HS-5 (cell line): ENCODE results near the gene C11orf42.

Experiments used
- DNase-seq: peaks from one replicate; pipeline ENCODE4 v3.0.0-alpha.2; 2012; ENCODE audit warnings: low read depth

C11orf42 gene

GRCh38 chr11:6258141-6258540 is 52.8 kb downstream of the C11orf42 start:
- DNase-seq, result no peak

DNA sequence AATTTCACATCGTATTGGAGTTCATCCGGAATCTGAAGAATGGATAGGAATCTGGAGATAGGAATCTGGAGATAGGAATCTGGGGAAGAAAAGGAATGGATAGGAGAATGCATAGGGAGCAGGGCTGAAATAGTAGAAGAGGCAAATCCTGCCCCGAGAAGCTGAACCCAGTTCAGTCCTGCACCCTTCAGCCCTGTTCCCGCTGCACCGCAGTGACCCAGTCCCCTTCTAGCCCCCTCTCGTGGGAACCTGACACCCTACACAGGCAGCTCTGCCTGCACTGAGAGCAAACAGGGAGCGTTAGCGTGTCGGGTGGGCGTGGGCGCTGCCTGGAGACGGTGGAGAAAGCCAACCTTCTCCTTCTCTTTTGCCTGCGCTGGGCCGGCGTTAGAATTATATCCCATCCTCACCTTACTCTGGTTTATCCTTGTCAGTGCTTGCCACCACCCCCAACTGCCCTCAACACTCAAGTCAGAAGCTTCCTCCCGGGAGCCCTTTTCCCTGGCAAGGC is 53.3 kb downstream of the C11orf42 start:
- no peak for DNase-seq

DNA sequence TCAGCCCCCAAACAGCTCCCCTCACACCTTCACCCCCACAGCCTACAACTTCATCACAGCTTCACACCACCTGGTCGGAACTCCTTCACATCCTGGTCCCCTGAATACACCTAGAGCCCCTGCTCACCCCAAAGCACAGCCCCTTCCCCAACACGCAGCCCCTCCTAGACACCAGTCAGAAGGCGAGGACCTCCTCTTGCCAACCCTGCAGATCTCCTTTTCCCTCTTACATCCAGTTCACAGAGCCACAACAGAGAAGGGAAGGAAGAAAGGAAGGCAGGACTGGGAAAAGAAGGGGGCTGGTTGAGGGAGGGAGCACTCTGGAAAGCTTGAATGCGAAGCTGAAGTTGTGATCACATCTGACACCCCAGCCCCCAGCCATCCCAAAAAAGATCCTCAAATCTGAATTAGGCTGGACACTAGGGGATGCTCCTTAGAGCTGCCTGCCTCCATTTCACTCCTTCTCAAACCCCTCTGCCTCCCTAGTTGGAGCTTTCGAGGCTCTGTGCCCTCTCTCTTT is 54.9 kb downstream of the C11orf42 start:
- no peak for DNase-seq
